NCI-H1092 treated with DMSO at 0.1 percent for 48 hours (cell line): ENCODE data around the gene GPR15LG.

Source experiments
- DNase-seq: peaks from one replicate; lab custom pipeline; 2025; lab: John Stamatoyannopoulos, UW

Gene GPR15LG

DNA sequence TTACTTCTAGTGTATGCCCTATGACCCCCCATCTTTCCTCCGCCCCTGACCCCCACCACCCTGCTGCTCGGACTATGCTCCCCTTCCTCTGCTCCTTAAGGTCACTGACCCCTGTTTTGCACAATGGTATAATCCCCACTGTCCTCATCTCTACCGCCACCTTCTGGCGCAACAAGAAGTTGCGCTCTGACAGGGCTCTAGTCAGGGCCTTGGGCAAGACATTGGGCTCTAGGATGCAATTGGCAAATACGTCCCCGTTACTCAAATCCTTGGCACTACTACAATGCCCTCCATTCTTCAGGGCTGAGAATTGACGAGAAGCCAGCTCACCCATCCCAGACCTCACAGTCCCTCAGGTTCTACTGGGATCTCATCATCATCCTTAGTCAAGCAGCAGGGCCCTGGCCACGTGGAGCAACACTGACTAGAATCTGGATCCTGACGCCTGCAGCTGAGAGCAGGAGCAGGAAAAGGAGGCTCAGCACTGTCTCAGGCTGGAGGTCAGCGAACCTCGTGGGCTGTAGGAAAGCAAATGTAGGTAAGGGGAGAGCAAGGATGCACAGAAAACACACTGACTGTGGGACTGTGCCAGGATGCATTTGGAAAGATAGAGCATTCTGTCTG lies 41.1 kb downstream of the GPR15LG start:
- DNase-seq, result no peak

DNA sequence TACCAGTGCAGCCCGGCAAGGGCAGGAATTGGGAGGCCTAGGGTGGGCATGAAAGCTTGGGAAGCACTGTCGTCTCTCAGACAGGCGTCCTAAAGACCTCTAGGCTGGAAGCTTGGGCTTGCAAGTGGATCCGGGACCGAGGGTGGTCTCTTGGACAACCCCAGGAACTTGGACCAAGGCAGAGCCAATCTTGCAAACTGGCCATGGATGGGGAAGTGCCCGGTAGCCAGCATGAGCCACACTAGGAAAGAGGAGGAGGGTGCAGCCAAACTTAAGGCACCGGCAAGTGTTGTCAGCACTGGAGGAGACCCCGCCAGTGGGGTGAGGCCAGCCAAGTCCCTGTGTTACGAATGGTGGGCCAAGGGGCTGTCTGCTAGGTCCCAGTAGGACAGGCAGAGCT lies 43.2 kb downstream of the GPR15LG start:
- no peak for DNase-seq

DNA sequence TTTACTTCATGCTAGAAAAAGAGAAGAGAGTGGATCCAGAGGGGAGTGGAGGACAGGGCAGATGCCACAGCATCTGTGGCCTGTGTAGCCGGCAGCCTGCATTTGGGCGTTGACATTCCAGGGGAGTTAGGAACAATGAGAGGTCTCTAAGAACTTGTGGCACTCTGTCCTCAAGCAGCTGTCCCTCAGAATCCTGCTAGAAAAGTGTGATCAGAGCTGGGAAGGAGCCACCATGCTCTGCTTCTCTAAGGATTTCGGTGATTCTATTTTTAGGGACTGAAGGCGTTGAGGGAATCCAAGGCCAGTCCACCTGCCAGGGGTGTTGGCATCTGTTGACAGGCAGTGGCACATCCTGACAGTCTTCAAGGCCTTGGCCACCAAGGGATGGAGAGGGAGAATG lies 44.1 kb downstream of the GPR15LG start:
- DNase-seq, result no peak

DNA sequence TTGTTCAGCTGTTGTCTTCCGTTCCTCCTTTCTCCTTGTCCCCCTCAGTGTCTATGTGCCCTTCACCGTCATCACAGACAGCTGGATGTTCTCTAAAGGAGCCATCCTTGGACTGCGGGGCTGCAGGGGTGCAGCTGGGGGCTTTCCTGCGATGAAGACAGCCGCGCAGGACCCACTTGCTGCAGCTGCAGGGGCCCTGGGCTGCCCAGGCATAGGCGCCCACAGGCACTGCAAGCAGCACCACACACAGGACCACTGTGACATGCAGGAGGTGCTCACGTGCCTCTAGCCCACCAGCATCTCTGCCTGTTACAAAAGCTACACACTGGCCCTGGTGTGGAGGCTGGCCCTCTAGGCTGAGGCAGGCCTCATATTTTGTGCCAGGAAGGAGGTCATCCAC lies 48.3 kb downstream of the GPR15LG start:
- no peak for DNase-seq

DNA sequence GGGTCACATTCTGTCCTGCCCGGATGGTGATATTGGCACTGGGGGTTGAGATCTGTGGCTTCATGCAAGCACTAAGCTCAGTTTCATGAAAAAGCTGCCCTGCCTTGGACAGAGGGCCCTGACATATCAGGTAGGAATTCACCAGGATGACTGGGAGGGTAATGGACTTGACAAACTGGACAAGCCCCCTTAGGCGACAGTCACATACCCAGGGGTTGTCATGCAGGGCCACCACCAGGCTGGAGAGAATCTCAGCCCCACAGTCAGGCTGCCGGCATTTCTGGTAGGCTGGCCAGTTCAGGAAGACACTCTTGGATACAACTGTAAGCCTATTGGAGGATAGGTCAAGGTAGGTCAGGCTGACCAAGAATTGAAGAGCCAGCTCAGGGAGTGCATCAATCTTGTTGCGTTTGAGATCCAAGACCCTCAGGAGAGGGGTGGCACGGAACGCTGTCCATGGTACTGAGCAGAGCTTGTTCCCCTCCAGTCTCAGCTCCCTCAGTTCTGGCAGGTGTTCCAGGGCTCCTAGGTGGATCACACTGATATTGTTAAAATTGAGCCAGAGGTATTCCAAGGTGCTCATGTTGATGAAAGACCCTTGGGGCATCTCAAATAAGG lies 50.9 kb downstream of the GPR15LG start:
- DNase-seq, result no peak

DNA sequence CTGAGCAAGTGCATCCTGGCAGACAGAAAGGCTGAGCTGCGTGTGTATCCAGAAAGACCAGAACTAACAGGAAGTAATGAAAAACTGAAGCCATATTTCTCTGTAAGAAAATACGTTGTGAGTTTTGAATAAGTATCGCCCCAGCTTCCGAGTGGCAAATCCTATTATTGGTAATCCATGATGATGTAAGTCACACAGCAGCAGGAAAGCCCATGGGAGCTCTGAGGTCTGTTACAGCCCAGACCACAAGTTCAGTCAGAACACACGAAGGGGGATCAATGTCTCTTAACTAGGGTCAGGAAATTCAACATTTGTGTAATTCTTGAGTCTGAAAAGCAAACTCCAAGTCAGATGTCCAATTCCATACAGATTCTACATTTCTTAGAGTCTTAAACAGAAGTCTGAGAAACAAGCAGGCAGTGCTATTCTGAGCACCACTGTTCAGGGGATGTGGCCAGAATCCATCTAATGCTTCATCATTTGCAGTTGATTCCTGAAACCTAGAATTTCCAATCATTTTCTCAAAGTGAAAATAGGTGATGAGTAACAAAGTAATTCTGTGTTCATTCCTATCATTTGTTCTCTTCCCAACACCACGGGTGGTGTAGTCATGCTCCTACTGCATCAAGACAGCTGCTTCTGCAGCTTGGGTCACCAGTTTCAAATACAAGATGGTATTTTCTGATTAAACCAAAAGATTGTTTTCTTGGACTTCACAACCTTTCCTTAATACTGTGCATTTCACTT lies 52.0 kb downstream of the GPR15LG start, which contains the start of gene LRIT2:
TSS of gene LRIT2 (minus strand) at position 118 of the 747 bp plus-strand sequence. CDS start at position 94, 24 bp downstream.
- DNase-seq, result no peak

DNA sequence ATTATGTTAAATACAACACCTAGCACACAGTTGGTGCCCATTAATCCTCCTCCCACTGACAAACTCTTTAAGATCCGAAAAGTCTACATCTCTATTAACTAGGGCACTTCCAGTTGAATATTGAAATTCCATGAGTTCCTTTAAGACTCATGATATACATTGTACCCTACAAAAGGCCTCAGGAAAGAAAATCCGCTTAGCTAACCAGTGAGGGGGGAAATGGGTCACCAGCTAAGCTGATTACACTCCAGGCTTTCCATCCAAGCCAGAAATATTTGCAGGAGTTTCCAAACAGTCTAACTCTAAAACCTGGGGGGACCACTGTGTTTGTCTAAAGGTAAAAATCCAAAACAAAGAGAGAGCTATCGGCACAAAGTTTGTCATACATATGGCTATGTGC lies 53.0 kb downstream of the GPR15LG start:
- no peak for DNase-seq

DNA sequence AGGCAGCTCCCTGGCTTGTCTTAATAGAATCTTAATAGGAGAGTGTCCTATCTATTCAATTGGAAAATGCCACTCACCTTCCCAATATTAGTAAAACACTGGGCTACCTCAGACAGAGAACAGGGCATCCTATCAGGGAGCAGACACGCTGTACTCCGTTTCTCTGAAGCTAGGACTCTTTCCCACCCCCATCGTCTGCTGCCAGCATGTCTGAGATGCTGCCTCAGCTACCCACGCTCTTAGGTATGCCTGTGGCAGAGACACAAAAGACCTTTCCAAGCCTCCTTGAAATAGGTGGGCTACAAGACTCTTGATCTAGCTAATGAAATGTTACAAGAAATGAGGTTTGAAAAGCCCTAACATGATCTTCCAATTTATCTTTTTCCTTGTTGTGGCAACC lies 54.2 kb downstream of the GPR15LG start:
- no peak for DNase-seq

DNA sequence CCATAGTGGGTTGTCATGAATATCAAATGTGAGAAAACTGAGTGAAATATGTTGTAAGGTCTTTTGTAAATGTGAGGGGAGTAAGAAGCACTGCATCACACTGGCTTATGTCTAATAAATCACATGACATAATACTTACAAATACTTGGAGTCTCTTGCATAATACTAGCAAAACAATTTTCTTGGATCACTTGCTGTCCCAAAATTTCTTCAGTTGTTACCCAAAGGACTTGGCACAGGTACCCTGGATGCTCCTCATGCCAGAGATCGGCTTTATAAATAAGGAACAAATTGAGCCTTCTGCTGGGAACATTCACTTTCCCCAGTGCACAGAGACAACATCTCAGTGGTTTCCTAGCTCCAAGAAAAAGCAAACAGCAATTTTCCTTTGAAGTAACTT lies 56.8 kb downstream of the GPR15LG start:
- no peak for DNase-seq

DNA sequence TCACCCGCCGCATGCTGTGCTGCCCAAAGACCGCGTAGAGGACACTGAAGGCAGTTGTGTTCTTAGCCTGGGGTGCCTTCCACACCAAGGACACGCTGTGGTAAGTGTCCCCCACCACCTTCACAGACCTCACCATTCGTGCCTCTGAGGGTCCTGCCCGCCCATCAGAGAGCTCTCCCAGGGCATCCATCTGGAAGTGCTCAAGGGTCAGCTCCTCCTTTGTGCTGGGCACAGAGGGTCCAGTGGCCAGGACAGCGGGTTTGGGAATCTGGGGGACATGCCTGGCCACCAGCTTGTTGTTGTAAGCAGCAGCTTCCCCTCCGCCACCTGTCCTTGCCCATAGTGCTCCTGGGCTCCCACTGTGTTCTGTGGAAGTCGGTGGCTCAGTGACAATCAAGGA lies 58.8 kb downstream of the GPR15LG start:
- no peak for DNase-seq

DNA sequence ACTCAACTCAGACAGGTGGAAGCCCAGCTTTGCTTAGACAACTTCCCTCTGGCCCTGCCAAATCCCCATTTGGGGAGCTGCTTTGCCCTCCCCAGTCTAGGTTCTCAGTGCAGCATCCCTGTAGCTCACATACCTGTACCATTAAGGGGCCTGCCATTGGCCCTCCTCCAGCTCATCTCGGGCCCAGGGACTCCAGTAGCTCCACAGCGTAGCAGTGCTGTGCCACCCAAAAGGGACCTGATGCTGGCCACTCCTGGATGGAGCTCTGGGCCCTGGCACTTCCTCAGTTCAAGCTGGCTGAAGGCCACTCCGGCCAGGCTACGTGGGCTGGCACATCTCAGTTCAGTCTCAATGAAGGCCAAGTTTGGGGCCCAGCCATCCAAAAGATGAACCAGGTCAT lies 60.3 kb downstream of the GPR15LG start:
- no peak for DNase-seq

DNA sequence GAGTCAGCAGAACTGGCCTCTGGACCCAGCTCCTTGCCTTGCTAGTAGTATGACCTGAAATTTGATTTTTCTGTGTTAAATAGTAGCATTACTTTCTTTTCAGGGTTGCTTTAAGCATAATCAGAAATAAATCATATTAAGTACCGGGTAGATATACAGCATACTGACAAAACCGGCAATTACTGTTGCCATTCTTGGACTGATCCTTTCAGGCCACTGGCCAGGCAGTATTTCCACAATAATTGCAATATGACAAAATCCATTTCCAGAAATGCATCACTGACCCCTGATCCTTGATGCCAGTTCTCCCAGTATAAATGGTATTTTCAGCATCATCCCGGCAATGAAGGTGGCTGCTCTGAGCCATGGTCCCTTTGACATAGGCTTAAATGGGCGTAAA lies 60.9 kb downstream of the GPR15LG start:
- no peak for DNase-seq
